Measurements from ENCODE around the gene ARHGAP6.

ARHGAP6 gene

GRCh38 chrX:11099465-11099864 is 566.3 kb downstream of the ARHGAP6 start:
- TF ChIP-seq, protein P1, sequence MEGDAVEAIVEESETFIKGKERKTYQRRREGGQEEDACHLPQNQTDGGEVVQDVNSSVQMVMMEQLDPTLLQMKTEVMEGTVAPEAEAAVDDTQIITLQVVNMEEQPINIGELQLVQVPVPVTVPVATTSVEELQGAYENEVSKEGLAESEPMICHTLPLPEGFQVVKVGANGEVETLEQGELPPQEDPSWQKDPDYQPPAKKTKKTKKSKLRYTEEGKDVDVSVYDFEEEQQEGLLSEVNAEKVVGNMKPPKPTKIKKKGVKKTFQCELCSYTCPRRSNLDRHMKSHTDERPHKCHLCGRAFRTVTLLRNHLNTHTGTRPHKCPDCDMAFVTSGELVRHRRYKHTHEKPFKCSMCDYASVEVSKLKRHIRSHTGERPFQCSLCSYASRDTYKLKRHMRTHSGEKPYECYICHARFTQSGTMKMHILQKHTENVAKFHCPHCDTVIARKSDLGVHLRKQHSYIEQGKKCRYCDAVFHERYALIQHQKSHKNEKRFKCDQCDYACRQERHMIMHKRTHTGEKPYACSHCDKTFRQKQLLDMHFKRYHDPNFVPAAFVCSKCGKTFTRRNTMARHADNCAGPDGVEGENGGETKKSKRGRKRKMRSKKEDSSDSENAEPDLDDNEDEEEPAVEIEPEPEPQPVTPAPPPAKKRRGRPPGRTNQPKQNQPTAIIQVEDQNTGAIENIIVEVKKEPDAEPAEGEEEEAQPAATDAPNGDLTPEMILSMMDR (conservative IDR thresholded peaks at IDR 0.05; ENCODE audit: low read depth): no peak
- ChIA-PET CTCF (interaction anchor here (0.6 kb wide), 1 partner anchor 957 kb away, joined by 3 read pairs; no protein-coding TSS in a partner anchor), POLR2A (ENCODE audit: low non-redundant PET) (no interaction called here)
- DNase-seq (ENCODE audit: low spot score): no peak
- H3K27ac ChIP-seq: no peak overlapping the region

DNA sequence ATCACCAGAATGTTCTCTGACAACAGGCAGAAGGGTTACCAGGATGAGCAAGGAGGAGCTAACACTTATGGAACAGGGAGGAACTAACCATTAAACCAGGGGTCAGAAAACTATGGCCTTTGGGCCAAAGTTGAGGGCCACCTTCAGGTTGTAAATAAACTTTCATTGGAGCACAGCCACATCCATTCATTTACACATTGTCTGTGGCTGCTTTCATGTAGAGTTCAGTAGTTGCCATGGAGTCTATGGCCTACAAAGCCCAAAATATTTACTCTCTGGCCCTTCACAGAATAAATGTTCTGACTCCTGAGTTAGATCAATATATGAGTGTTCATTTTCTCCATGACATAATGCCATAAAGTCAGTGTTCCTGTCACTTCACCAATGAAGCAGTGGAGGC is 567.8 kb downstream of the ARHGAP6 start:
- TF ChIP-seq, protein P1 (conservative IDR thresholded peaks at IDR 0.05; ENCODE audit: low read depth): no peak
- CTCF ChIA-PET: interaction anchor here (0.9 kb wide), 1 partner anchor 908 kb away, joined by 3 read pairs; no protein-coding TSS in a partner anchor
- no peak overlapping the region for H3K27ac ChIP-seq
- no peak for DNase-seq (ENCODE audit: low spot score)
- POLR2A ChIA-PET (ENCODE audit: low non-redundant PET): no interaction called here

DNA sequence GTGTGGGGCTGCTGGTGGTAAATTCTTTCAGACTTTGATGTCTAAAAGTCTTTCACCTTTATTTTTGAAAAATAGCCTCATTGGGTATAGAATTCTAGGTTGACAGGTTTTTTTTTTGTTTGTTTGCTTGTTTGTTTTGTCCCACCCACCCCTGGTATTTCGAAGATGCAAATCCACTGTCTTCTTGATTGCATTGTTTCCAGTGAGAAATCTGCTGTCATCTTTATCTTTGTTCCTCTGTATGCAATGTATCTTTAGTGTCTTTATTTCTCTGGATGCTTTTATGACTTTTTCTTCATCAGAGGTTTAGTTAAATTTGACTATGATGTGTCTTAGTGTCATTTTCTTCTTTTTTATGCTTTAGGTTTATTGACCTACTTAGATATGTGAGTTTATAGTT is 575.9 kb downstream of the ARHGAP6 start:
- CTCF ChIA-PET: no interaction called here
- TF ChIP-seq, protein P1 (conservative IDR thresholded peaks at IDR 0.05; ENCODE audit: low read depth): no peak
- POLR2A ChIA-PET (ENCODE audit: low non-redundant PET): no interaction called here
- no peak for DNase-seq (ENCODE audit: low spot score)
- no peak overlapping the region for H3K27ac ChIP-seq
